ENCODE results near the gene TXK.

- no peak for TF ChIP-seq CTCF (IDR thresholded peaks at IDR 0.05)
- no peak for TF ChIP-seq POLR2AphosphoS5 (IDR thresholded peaks at IDR 0.05)
- TF ChIP-seq POLR2A (IDR thresholded peaks at IDR 0.05), result no peak
Measured at GRCh38 chr4:48153791-48154550, 19.9 kb upstream of the TXK start.

Measured in prostate gland (tissue), 2 donors.